ENCODE data around the gene UBN1.
"Not testable (repeated sequence)": the region's sequence is repeated elsewhere in the genome, so short reads cannot be mapped to it uniquely, and the experiment has no call there.

Gene UBN1

GRCh38 chr16:4884209-4884608, 36.9 kb downstream of the UBN1 start:
- DNase-seq (ENCODE audit: low read depth, low spot score), result no peak

GRCh38 chr16:4884972-4885874, 37.9 kb downstream of the UBN1 start:
- DNase-seq (ENCODE audit: low read depth, low spot score), result no peak

DNA sequence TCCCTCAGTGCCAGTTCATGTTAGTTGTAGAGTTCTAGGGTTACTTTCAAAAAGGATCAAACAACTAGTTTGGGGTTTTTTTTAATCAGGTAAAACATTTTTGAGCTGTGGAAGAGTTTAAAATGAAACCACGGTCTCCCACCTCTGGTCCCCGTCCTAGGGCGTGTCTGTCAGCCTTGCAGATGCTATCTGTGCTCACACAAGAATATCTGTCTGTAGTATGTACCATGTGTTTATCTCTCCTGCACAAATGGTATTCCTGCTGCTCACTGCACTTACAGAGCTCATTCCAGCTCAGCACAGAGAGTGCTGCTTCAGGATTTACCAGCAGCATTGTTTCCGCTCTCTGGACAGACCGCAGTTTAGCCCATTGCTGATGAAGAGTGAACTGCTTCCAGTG, 38.9 kb downstream of the UBN1 start:
- no peak for DNase-seq (ENCODE audit: low read depth, low spot score)

- no peak for DNase-seq (ENCODE audit: low read depth, low spot score)
Observed at GRCh38 chr16:4888428-4889135, 41.3 kb downstream of the UBN1 start.

DNA sequence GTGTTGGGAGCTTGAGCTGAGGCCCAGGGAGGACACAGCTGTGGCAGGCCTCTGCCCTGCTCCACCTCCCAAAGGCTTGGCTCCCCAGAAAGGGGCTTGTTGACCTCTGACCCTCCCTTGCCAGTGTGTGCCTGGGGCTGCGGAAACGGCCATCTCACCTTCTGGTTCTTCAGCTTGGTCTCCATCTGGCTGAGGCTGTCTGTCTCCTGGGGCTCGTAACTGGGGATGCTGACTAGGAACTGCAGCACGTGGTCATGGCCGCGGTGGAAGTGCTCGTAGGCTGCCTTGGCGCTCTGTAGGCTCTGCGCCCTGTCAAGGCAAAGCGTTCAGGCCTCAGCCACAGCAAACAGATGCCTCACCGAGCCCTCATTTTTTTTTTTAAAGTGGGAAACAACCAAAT, 42.7 kb downstream of the UBN1 start:
- DNase-seq (ENCODE audit: low read depth, low spot score), result no peak

DNA sequence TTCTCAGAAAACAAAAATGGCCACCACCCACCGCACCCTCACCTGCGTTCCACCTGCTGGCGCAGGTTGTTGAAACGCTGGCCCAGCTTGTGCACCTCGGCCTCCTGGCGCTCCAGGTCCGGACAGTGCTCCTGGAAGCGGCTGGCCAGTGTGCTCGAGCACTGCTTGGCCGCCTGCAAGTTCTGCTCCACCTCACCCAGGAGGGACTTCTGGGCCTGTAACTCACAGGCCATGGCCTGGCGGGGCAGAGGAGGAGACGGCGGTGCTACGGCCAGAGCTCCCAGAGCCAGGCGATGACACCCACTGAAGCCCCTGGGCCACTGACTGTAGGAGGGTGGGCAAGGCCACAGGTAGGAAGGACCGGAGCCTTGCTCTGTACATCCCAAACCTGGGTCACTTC, 43.4 kb downstream of the UBN1 start:
- no peak for DNase-seq (ENCODE audit: low read depth, low spot score)

DNA sequence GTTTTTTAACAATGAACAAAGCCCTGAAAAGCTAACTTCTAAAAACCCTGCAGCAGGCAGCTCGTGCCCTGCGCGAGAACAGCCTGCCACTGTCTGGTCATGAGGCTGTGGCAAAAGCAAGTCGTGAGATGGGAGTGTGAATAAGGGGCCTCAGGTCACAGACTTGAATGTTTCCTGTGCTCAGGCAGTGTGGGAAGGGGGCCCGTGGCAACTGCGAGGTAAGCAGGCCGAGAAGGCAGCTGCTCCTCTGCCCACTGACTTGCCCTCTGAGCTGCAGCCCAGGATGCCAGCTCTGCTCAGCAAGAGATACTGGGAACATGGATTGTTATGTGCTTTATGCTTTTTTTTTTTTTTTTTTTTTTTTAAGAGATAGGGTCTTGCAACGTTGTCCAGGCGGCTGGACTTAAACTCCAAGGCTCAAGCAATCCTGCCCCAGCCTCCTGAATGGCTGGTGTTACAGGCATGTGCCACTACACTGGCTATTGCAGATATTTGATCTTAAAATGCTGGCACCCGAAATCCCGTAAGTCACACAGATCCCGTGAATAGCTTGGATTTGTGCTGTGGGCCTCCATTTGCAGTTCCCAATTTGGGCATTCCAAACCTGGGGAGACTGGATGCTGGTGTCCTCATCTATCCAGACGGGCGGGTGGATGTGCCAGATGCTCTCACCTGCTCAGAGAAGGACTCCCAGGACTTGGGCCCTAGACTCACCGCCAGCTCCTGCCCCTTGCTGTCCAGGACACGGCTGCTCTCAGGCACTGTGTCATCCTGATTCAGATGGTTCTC, 44.0 kb downstream of the UBN1 start:
- no peak for DNase-seq (ENCODE audit: low read depth, low spot score)

GRCh38 chr16:4891886-4892216, 44.6 kb downstream of the UBN1 start:
- no peak for DNase-seq (ENCODE audit: low read depth, low spot score)

- DNase-seq (ENCODE audit: low read depth, low spot score), result no peak
Observed at GRCh38 chr16:4892361-4893102, 45.3 kb downstream of the UBN1 start.

DNA sequence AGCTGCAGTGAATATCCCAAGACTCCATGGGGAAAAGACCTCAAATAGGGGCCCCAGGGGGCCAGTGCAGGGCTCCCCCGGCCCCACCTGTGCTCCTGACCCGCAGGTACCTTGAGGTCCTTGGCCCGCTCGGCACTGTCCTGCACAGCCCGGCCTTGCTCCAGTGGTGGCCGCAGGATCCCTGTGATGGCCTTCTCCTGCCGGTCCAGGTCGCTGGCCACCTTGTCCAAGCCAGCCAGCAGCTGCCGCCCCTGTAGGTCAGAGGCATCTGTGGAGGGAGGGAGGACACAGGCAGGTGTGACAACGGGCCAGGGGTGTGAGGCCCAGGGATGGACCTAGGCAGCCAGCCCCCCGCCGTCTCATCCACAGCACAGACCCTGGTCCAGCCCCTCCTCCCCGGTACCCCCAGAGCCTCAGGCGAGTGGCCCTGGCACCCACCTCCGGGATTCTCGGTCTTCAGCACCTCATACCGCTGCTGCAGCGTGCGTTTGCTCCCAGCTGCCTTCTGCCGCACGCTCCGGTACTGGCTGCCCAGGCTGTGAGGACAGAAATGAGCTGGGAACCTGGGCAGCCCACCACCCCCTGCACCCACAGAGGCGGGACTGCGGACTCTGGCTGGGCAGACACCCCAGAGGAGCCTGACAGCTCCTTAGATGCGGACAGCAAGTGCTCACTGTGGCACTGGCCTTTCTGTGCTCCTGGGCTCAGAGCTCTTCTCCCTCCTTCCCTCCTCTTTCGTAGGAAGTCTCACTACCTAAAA, 46.0 kb downstream of the UBN1 start:
- no peak for DNase-seq (ENCODE audit: low read depth, low spot score)

DNA sequence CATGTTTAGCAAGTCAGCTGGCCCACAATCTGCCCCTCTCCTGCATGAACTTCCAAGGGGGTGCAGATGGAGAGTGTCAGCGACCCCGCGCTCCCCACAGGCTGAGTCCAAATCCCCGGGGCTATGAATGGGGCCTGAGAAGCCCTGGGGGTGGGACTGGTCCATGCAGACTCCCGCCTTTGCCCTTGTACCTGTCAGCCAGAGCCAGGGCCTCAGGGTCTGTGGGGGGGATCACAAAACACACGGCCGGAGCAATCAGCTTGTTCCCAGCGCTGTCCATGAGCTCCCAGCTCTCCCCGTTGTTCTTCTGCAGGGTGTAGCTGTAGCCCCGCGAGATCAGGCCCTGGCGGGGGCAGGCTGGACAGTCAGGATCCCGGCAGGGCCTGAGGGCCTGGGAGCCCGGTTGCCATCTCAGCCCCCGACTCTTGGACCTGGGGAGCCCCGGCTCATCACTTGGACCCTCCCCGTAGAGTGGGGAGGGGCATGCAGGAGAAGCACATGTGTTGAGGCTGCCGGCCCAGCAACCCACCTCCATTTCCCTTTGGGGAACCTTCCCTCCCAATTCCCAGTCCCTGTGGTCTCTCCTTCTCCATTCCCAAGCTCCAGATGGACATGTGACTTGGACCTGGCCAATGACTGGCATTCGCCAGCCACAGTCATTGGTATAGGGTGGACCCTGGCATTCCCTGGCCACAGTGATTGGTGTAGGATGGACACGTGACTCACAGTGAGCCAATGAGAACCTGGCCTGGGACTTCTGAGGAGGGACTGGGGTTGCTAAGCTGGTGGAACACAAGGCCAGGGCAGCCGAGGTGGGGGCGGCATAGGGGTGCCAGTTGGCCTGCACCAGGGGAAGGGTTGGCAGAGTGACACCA, 47.2 kb downstream of the UBN1 start:
- peak; percentile 9 for DNase-seq (ENCODE audit: low read depth, low spot score)

- no peak for DNase-seq (ENCODE audit: low read depth, low spot score)
Observed at GRCh38 chr16:4895366-4895765, 48.1 kb downstream of the UBN1 start.

DNA sequence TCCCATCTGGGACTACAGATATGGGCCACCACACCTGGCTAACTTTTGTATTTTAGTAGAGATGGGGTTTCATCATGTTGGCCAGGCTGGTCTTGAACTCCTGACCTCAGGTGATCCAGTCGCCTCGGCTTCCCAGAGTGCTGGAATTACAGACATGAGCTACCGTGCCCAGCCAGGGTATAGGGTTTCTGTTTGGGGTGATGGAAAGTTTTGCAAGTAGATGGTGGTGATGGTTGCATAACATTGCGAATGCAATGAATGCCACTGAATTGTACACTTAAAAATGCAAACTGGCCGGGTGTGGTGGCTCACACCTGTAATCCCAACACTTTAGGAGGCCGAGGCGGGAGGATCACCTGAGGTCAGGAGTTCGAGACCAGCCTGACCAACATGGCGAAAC, 49.5 kb downstream of the UBN1 start:
- not testable (repeated sequence) for DNase-seq (ENCODE audit: low read depth, low spot score)

DNA sequence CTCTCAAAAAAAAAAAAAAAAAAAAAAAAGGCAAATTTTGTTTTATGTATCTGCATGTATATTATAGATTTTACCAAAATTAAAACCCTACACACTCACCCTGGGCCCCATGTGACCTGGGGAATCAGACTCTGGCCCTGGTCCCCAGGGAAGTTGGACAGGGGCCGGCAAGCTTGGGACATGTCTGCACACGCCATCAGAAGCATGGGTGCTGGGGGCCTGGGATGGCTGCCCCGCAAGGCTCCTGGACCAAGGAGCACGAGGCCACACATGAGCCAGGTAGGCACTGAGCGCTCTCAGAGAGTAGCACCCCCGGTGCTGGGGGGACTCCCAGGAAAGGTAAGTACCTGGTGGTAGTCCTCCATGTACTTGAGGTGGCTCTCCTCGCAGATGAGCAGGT, 50.0 kb downstream of the UBN1 start:
- no peak for DNase-seq (ENCODE audit: low read depth, low spot score)

- no peak for DNase-seq (ENCODE audit: low read depth, low spot score)
Observed at GRCh38 chr16:4898811-4899473, 51.7 kb downstream of the UBN1 start.

- DNase-seq (ENCODE audit: low read depth, low spot score), result no peak
Observed at GRCh38 chr16:4899474-4899846, 52.2 kb downstream of the UBN1 start.

DNA sequence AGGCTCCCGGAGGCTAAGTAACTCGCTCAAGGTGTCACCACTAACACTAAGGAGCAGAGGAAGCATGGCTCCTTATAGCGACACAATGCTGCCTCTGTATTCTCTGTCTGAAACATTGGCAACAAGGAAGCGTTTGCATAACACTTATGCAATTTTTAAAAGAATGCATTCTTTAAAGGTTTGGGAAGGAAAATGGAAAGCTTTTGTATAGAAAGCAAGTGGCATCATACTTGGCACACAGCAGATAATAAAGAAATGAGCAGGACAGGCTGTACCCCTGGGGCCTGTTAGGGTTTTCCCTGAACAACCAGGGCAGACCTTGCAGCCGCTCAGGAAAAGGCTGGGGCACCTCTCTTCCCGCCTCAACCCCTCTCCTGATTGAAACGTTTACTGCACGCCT, 52.8 kb downstream of the UBN1 start:
- no peak for DNase-seq (ENCODE audit: low read depth, low spot score)

DNA sequence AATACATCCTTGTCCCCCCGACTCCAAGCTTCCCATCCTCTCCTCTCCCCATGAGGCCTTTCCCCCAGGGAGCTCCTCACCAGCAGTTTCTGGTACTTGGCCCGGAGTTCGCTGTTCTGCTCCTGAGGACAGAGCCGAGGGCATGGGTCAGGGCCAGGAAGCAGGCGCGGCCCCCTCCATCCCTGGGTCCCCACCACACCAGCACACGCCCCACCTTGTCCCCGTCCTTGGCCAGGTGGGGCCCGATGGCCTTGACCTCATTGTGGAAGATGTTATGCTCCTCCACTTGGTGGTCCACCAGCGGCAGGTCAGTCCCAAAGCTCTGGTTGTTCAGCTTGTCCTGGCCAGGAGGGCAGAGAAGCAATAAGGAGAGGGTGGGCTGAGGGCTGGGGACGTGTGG, 53.5 kb downstream of the UBN1 start:
- no peak for DNase-seq (ENCODE audit: low read depth, low spot score)

DNA sequence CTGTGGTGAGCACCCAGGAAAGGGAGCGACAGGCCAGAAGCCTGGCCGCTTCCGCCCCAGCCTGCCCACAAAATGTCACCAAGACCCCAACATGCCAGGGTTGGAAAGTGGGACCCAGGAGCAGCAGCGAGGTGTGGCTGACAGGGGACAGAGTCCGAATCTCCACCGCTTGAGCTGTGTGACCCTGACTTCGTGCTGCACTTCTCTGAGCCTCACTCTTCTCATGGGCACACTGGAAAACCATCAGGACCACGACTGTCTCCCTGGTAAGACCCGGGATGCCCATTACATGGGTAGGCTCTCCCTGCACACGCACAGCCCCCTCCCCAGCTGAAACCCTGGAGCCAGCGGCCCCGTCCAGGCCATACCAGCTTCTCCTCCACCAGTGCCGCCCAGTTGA, 54.8 kb downstream of the UBN1 start:
- no peak for DNase-seq (ENCODE audit: low read depth, low spot score)
